Ecto neural progenitor cell (in vitro differentiated cells): ENCODE data around the gene USE1.

Experiments
- DNase-seq: peaks from one replicate; pipeline ENCODE4 v3.0.0-alpha.2; 2018; ENCODE audit warnings: low spot score

USE1 gene

GRCh38 chr19:17235971-17236777 is 21.0 kb downstream of the USE1 start:
- no peak for DNase-seq

- no peak for DNase-seq
These were observed 21.8 kb downstream of the USE1 start for GRCh38 chr19:17236811-17237543.

GRCh38 chr19:17237747-17238706 is 22.9 kb downstream of the USE1 start:
- DNase-seq = no peak

GRCh38 chr19:17240062-17240752 is 25.1 kb downstream of the USE1 start:
- DNase-seq = no peak

GRCh38 chr19:17240826-17241399 is 25.8 kb downstream of the USE1 start:
- DNase-seq = no peak

GRCh38 chr19:17242431-17243208 is 27.5 kb downstream of the USE1 start:
- no peak for DNase-seq

GRCh38 chr19:17243211-17243829 is 28.2 kb downstream of the USE1 start:
- no peak for DNase-seq

GRCh38 chr19:17243830-17244617 is 28.9 kb downstream of the USE1 start:
- peak; percentile 71 for DNase-seq

GRCh38 chr19:17244618-17245534 is 29.7 kb downstream of the USE1 start:
- DNase-seq = no peak

GRCh38 chr19:17245535-17245984 is 30.4 kb downstream of the USE1 start, which contains the start of gene NR2F6:
TSS of gene NR2F6 (minus strand) at chr19:17245919. CDS start at chr19:17245220, 699 bp downstream.
- DNase-seq = no peak

GRCh38 chr19:17246681-17247425 is 31.7 kb downstream of the USE1 start:
- no peak for DNase-seq

- peak; percentile 77 for DNase-seq
These were observed 33.0 kb downstream of the USE1 start for GRCh38 chr19:17248011-17248776.

- no peak for DNase-seq
These were observed 34.9 kb downstream of the USE1 start for GRCh38 chr19:17249887-17250548.

GRCh38 chr19:17254636-17255035 is 39.5 kb downstream of the USE1 start:
- no peak for DNase-seq

GRCh38 chr19:17255150-17255621 is 40.0 kb downstream of the USE1 start:
- no peak for DNase-seq

GRCh38 chr19:17256130-17256529 is 41.0 kb downstream of the USE1 start:
- no peak for DNase-seq
